Mesenchymal stem cell (in vitro differentiated cells and primary cell): ENCODE data around the gene EXOC1. TPM values are rescaled to one million over a fixed set of nuclear protein-coding genes. Genes with fewer than 3 reads are reported as not detected.

Experiments used
- DNase-seq: peaks from one replicate; pipeline ENCODE4 v3.0.0-alpha.2; 2013
- H2AFZ ChIP-seq: one replicate; pipeline ENCODE4 v1.6.1; 2013; ENCODE audit warnings: low read depth, mild to moderate bottlenecking, control low read depth, inconsistent platforms, low read length, moderate library complexity
- H2AK5ac ChIP-seq: 2 replicates; pipeline ENCODE4 v1.6.1; 2013; ENCODE audit warnings: low read length, moderate library complexity, mild to moderate bottlenecking, inconsistent platforms; ENCODE audit not compliant: severe bottlenecking
- H2BK120ac ChIP-seq: one replicate; pipeline ENCODE4 v1.6.1; 2013; ENCODE audit warnings: low read depth, mild to moderate bottlenecking, inconsistent platforms, low read length, moderate library complexity
- H2BK12ac ChIP-seq, 2 experiments: one replicate each; pipeline ENCODE4 v1.6.1; 2013; ENCODE audit warnings: inconsistent platforms in 2 of 2, low read length in 2 of 2, mild to moderate bottlenecking in 2 of 2, moderate library complexity in 2 of 2, control low read depth in 1 of 2
- H2BK15ac ChIP-seq: one replicate; pipeline ENCODE4 v1.6.1; 2013; ENCODE audit warnings: mild to moderate bottlenecking, low read depth, inconsistent platforms; ENCODE audit not compliant: poor library complexity, severe bottlenecking
- H2BK5ac ChIP-seq: 2 replicates; pipeline ENCODE4 v1.6.1; 2013; ENCODE audit warnings: low read depth, mild to moderate bottlenecking, low read length, control low read depth, inconsistent platforms; ENCODE audit not compliant: poor library complexity, severe bottlenecking
- H3K14ac ChIP-seq, 2 experiments: one replicate each; pipeline ENCODE4 v1.6.1; 2013; ENCODE audit warnings: inconsistent platforms in 2 of 2, low read length in 2 of 2, control low read depth in 1 of 2, mild to moderate bottlenecking in 1 of 2, moderate library complexity in 1 of 2
- H3K18ac ChIP-seq, 2 experiments: one replicate each; pipeline ENCODE4 v1.6.1; 2013; ENCODE audit warnings: inconsistent platforms in 2 of 2, low read length in 2 of 2, control low read depth in 1 of 2, low read depth in 1 of 2, mild to moderate bottlenecking in 1 of 2
- H3K23ac ChIP-seq, 2 experiments: one replicate each; pipeline ENCODE4 v1.6.1; 2013; ENCODE audit warnings: inconsistent platforms in 2 of 2, low read length in 2 of 2, mild to moderate bottlenecking in 2 of 2, moderate library complexity in 2 of 2, control low read depth in 1 of 2
- H3K27ac ChIP-seq: 2 replicates; pipeline ENCODE4 v1.5.1; 2013; ENCODE audit warnings: mild to moderate bottlenecking, moderate library complexity, low read length, control low read depth, inconsistent platforms; ENCODE audit not compliant: poor library complexity, severe bottlenecking
- H3K27me3 ChIP-seq, 2 experiments: 2 replicates each; pipeline versions ENCODE4 v1.6.1 to v1.7.0; 2013; ENCODE audit warnings: low read length in 2 of 2, mild to moderate bottlenecking in 2 of 2, moderate library complexity in 2 of 2, control low read depth in 1 of 2, inconsistent platforms in 1 of 2; ENCODE audit not compliant: control insufficient read depth in 1 of 2, insufficient read depth in 1 of 2
- H3K36me3 ChIP-seq, 2 experiments: 2 replicates each; pipeline versions ENCODE4 v1.6.1 to v1.7.0; 2013; ENCODE audit warnings: low read length in 2 of 2, control low read depth in 1 of 2, inconsistent platforms in 1 of 2, low read depth in 1 of 2, mild to moderate bottlenecking in 1 of 2; ENCODE audit not compliant: insufficient read depth in 2 of 2, control insufficient read depth in 1 of 2
- H3K4ac ChIP-seq, 2 experiments: one replicate each; pipeline ENCODE4 v1.6.1; 2013; ENCODE audit warnings: inconsistent platforms in 2 of 2, low read length in 2 of 2, mild to moderate bottlenecking in 2 of 2, moderate library complexity in 2 of 2, control low read depth in 1 of 2, low read depth in 1 of 2
- H3K4me1 ChIP-seq: 2 replicates; pipeline ENCODE4 v1.6.1; 2013; ENCODE audit warnings: low read depth, low read length, control low read depth; ENCODE audit not compliant: control insufficient read depth, insufficient read depth
- H3K4me2 ChIP-seq: 2 replicates; pipeline ENCODE4 v1.6.1; 2013; ENCODE audit warnings: low read length, mild to moderate bottlenecking, inconsistent platforms; ENCODE audit not compliant: poor library complexity, severe bottlenecking
- H3K4me3 ChIP-seq, 2 experiments: 2 replicates each; pipeline versions ENCODE4 v1.5.1 to v1.7.0; 2013; ENCODE audit warnings: low read length in 2 of 2, mild to moderate bottlenecking in 2 of 2, control low read depth in 1 of 2, low read depth in 1 of 2; ENCODE audit not compliant: insufficient read depth in 1 of 2
- H3K79me1 ChIP-seq: replicated peaks from 2 replicates; pipeline ENCODE4 v1.6.1; 2013; ENCODE audit warnings: mild to moderate bottlenecking, control low read depth, low read length, inconsistent platforms; ENCODE audit not compliant: poor library complexity, severe bottlenecking
- H3K9ac ChIP-seq: 2 replicates; pipeline ENCODE4 v1.7.0; 2013; ENCODE audit warnings: mild to moderate bottlenecking, low read length, moderate library complexity
- H3K9me3 ChIP-seq: 2 replicates; pipeline ENCODE4 v1.7.0; 2013; ENCODE audit warnings: mild to moderate bottlenecking, low read length; ENCODE audit not compliant: control insufficient read depth
- H4K8ac ChIP-seq: one replicate; pipeline ENCODE4 v1.6.1; 2013; ENCODE audit warnings: inconsistent platforms, mild to moderate bottlenecking, low read length, moderate library complexity
- H4K91ac ChIP-seq: one replicate; pipeline ENCODE4 v1.6.1; 2013; ENCODE audit warnings: mild to moderate bottlenecking, low read length, inconsistent platforms
- WGBS: methylation state at CpG from one replicate; pipeline ENCODE4 v1.1.7; 2013; ENCODE audit warnings: mixed read lengths; 5-methylcytosine and 5-hydroxymethylcytosine counted together
- polyA plus RNA-seq, 2 experiments: library from polyadenylated mRNA; stranded (reverse); fragments of 200-250 nt; gene quantifications; one replicate each; pipeline ENCODE4 v1.2.3, GENCODE V29; 2013

The EXOC1 gene, protein sequence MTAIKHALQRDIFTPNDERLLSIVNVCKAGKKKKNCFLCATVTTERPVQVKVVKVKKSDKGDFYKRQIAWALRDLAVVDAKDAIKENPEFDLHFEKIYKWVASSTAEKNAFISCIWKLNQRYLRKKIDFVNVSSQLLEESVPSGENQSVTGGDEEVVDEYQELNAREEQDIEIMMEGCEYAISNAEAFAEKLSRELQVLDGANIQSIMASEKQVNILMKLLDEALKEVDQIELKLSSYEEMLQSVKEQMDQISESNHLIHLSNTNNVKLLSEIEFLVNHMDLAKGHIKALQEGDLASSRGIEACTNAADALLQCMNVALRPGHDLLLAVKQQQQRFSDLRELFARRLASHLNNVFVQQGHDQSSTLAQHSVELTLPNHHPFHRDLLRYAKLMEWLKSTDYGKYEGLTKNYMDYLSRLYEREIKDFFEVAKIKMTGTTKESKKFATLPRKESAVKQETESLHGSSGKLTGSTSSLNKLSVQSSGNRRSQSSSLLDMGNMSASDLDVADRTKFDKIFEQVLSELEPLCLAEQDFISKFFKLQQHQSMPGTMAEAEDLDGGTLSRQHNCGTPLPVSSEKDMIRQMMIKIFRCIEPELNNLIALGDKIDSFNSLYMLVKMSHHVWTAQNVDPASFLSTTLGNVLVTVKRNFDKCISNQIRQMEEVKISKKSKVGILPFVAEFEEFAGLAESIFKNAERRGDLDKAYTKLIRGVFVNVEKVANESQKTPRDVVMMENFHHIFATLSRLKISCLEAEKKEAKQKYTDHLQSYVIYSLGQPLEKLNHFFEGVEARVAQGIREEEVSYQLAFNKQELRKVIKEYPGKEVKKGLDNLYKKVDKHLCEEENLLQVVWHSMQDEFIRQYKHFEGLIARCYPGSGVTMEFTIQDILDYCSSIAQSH
- polyA plus RNA-seq (2013, experiment 1 of 2): 26.6 TPM
- polyA plus RNA-seq (2013, experiment 2 of 2): 27.0 TPM

- H2BK5ac ChIP-seq: no peak within 1 kb of the TSS
- H3K18ac ChIP-seq: peak within 1 kb of the TSS; percentile 91 to 97
- H3K27ac ChIP-seq: peak within 1 kb of the TSS; percentile 52
- DNase-seq: peak; percentile 98
- peak within 1 kb of the TSS; percentile 41 for H2AK5ac ChIP-seq
- peaks cover 0 to 6% of the 10 kb centered on the region in 2 experiments for H3K36me3 ChIP-seq
- H3K9ac ChIP-seq: peak within 1 kb of the TSS; percentile 95
- no peaks in the 10 kb centered on the region for H3K4me1 ChIP-seq
- peak within 1 kb of the TSS; percentile 94 to 97 for H3K4me3 ChIP-seq
- peaks cover 11% of the 10 kb centered on the region for H3K79me1 ChIP-seq
- H2AFZ ChIP-seq: peak within 1 kb of the TSS; percentile 99
- H3K27me3 ChIP-seq: no peaks in the 10 kb centered on the region
- H3K23ac ChIP-seq: peak within 1 kb of the TSS in 1 of 2 experiments; percentile 93
- H2BK120ac ChIP-seq: peak within 1 kb of the TSS; percentile 95
- peak within 1 kb of the TSS; percentile 95 for H4K91ac ChIP-seq
- no peaks in the 10 kb centered on the region for H3K9me3 ChIP-seq
- peak within 1 kb of the TSS; percentile 95 for H2BK15ac ChIP-seq
- peak within 1 kb of the TSS; percentile 83 for H3K4me2 ChIP-seq
- under 1% methylated on average over 43 of the region's 50 CpGs for WGBS
- peak within 1 kb of the TSS; percentile 91 to 98 for H3K4ac ChIP-seq
- peak within 1 kb of the TSS; percentile 38 to 97 for H3K14ac ChIP-seq
- H4K8ac ChIP-seq: peak within 1 kb of the TSS; percentile 99
- H2BK12ac ChIP-seq: peak within 1 kb of the TSS in 1 of 2 experiments; percentile 72
Measured at GRCh38 chr4:55853484-55854046, at the start of gene EXOC1. TSS of gene EXOC1 (plus strand) at chr4:55853648. CDS start at chr4:55858324, 4,676 bp downstream.

GRCh38 chr4:55807556-55807955, 45.9 kb upstream of the EXOC1 start:
- no peaks in the 10 kb centered on the region for H3K9me3 ChIP-seq
- no peak overlapping the region for H4K91ac ChIP-seq
- H3K4me1 ChIP-seq: no peaks in the 10 kb centered on the region
- no peak overlapping the region for H3K27ac ChIP-seq
- H4K8ac ChIP-seq: no peak overlapping the region
- H2AFZ ChIP-seq: no peak overlapping the region
- no peak overlapping the region for H3K14ac ChIP-seq
- H3K4ac ChIP-seq: no peak overlapping the region
- no peak for DNase-seq
- H3K18ac ChIP-seq: no peak overlapping the region
- H2AK5ac ChIP-seq: no peak overlapping the region
- peaks cover 0 to 12% of the 10 kb centered on the region in 2 experiments for H3K27me3 ChIP-seq
- H3K9ac ChIP-seq: no peak overlapping the region
- no peak overlapping the region for H2BK12ac ChIP-seq
- no peaks in the 10 kb centered on the region for H3K36me3 ChIP-seq
- H3K4me3 ChIP-seq: no peak overlapping the region
- H2BK15ac ChIP-seq: no peak overlapping the region
- no peaks in the 10 kb centered on the region for H3K79me1 ChIP-seq
- H3K4me2 ChIP-seq: no peak overlapping the region
- no peak overlapping the region for H2BK120ac ChIP-seq
- H3K23ac ChIP-seq: no peak overlapping the region
- H2BK5ac ChIP-seq: no peak overlapping the region

GRCh38 chr4:55808186-55808585, 45.3 kb upstream of the EXOC1 start:
- H3K4ac ChIP-seq: no peak overlapping the region
- no peak overlapping the region for H2AK5ac ChIP-seq
- H3K14ac ChIP-seq: peak overlapping the region in 1 of 2 experiments; percentile 79
- no peaks in the 10 kb centered on the region for H3K9me3 ChIP-seq
- no peak overlapping the region for H3K18ac ChIP-seq
- no peak overlapping the region for H2BK15ac ChIP-seq
- peak overlapping the region; percentile 41 for H4K8ac ChIP-seq
- H3K4me3 ChIP-seq: no peak overlapping the region
- H2BK5ac ChIP-seq: no peak overlapping the region
- no peaks in the 10 kb centered on the region for H3K4me1 ChIP-seq
- peaks cover 0 to 12% of the 10 kb centered on the region in 2 experiments for H3K27me3 ChIP-seq
- peak overlapping the region; percentile 56 for H4K91ac ChIP-seq
- WGBS: no CpG with 5 or more reads among the region's 2 CpGs
- no peaks in the 10 kb centered on the region for H3K36me3 ChIP-seq
- H3K79me1 ChIP-seq: no peaks in the 10 kb centered on the region
- no peak overlapping the region for H3K27ac ChIP-seq
- no peak overlapping the region for H2BK120ac ChIP-seq
- H3K23ac ChIP-seq: no peak overlapping the region
- no peak for DNase-seq
- no peak overlapping the region for H3K4me2 ChIP-seq
- H2BK12ac ChIP-seq: no peak overlapping the region
- no peak overlapping the region for H2AFZ ChIP-seq
- H3K9ac ChIP-seq: no peak overlapping the region
